Common myeloid progenitor, CD34-positive (primary cell): Measurements from ENCODE around the gene RBM12.

Source experiments
- CTCF ChIA-PET: fragments of 350-600 bp; sonication (Branson Sonifier 250); formaldehyde crosslinking; loops from one replicate; lab custom pipeline; 2021; ENCODE audit warnings: antibody characterized with exemption; lab: Charles Lee
- POLR2A ChIA-PET: fragments of 350-600 bp; sonication (Branson Sonifier 250); formaldehyde crosslinking; loops from one replicate; lab custom pipeline; 2021; ENCODE audit warnings: antibody characterized with exemption; lab: Charles Lee
- DNase-seq, 3 donors: peaks; one replicate each; pipeline versions ENCODE4 v3.0.0 to v3.0.0-alpha.2; 2013
- H3K27ac ChIP-seq, 2 experiments: 1 replicate in 1 of 2; 2 replicates in 1 of 2; pipeline ENCODE4 v1.7.0; 2013; ENCODE audit warnings: inconsistent platforms in 2 of 2, low read length in 2 of 2, mild to moderate bottlenecking in 2 of 2, low read depth in 1 of 2, moderate library complexity in 1 of 2; ENCODE audit not compliant: severe bottlenecking in 2 of 2, insufficient read depth in 1 of 2, poor library complexity in 1 of 2
- H3K27me3 ChIP-seq, 5 experiments: replicated peaks in 2 of 5; 1 replicate in 3 of 5; 2 replicates in 2 of 5; pipeline versions ENCODE4 v1.6.1 to v1.7.0; 2013; ENCODE audit warnings: low read length in 4 of 5, mild to moderate bottlenecking in 2 of 5, moderate library complexity in 2 of 5, inconsistent platforms in 1 of 5; ENCODE audit not compliant: insufficient read depth in 5 of 5, control insufficient read depth in 4 of 5
- H3K36me3 ChIP-seq, 4 experiments: 1 replicate in 2 of 4; 2 replicates in 2 of 4; pipeline versions ENCODE4 v1.6.1 to v1.7.0; 2013; ENCODE audit warnings: low read length in 3 of 4, control low read depth in 1 of 4, mild to moderate bottlenecking in 1 of 4; ENCODE audit not compliant: control insufficient read depth in 4 of 4, insufficient read depth in 4 of 4
- H3K4me1 ChIP-seq, 4 experiments: 1 replicate in 3 of 4; 2 replicates in 1 of 4; pipeline versions ENCODE4 v1.6.1 to v1.7.1; 2013; ENCODE audit warnings: low read length in 3 of 4, mild to moderate bottlenecking in 3 of 4, control low read depth in 1 of 4, inconsistent platforms in 1 of 4, moderate library complexity in 1 of 4; ENCODE audit not compliant: control insufficient read depth in 4 of 4, insufficient read depth in 4 of 4; ENCODE audit errors: control extremely low read depth in 1 of 4
- H3K4me3 ChIP-seq, 7 experiments: 1 replicate in 4 of 7; 2 replicates in 3 of 7; pipeline versions ENCODE4 v1.5.1 to v1.7.0; 2013; ENCODE audit warnings: mild to moderate bottlenecking in 7 of 7, low read length in 6 of 7, moderate library complexity in 6 of 7, inconsistent platforms in 2 of 7, low read depth in 2 of 7, control low read depth in 1 of 7; ENCODE audit not compliant: insufficient read depth in 4 of 7, control insufficient read depth in 1 of 7; ENCODE audit errors: extremely low read depth in 1 of 7
- H3K9me3 ChIP-seq, 5 experiments: 1 replicate in 4 of 5; 2 replicates in 1 of 5; pipeline versions ENCODE4 v1.6.1 to v1.7.1; 2013; ENCODE audit warnings: low read length in 4 of 5, mild to moderate bottlenecking in 2 of 5, inconsistent platforms in 1 of 5, low read depth in 1 of 5, moderate library complexity in 1 of 5; ENCODE audit not compliant: control insufficient read depth in 4 of 5, insufficient read depth in 2 of 5; ENCODE audit errors: control extremely low read depth in 1 of 5
- WGBS: methylation state at CpG from one replicate; pipeline ENCODE4 v1.1.5; 2013; ENCODE audit not compliant: insufficient coverage; 5-methylcytosine and 5-hydroxymethylcytosine counted together

RBM12 gene

GRCh38 chr20:35607003-35607735 lies 57.5 kb downstream of the RBM12 start:
- Histone ChIP-seq H3K4me3 (no peak overlapping the region), H3K36me3 (no peaks in the 10 kb centered on the region), H3K27ac (no peak overlapping the region), H3K27me3 (peaks cover 0 to 11% (median 4%) of the 10 kb centered on the region in 5 experiments), H3K9me3 (no peaks in the 10 kb centered on the region), H3K4me1 (peaks cover 0 to 3% (median 1%) of the 10 kb centered on the region in 4 experiments)
- DNase-seq, result peak in 1 of 3 donors; percentile 15
- 95% methylated on average over 7 of the region's 14 CpGs for WGBS
- ChIA-PET CTCF (interaction anchor here (0.7 to 2.9 kb wide), 4 partner anchors 12 to 56 kb away, joined by 3 to 17 read pairs (median 4); no protein-coding TSS in a partner anchor), POLR2A (no interaction called here)

DNA sequence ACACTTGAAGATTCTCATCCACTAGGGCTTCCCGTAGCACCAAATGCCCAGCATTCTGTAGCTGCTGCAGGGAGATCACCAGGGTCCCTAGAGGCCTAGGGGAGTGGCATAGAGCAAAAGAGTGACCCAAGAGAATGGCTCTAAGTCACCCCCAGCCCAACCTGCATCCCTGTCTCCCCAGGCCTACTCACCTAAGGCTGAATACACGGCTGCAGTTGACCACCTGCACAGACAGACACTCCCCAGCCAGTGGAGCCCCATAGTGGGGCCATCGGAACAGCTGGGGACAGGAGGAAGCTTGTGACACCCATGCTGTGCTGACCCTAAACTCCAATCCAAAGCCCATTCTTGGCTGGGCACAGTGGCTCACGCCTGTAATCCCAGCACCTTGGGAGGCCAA lies 58.6 kb downstream of the RBM12 start:
- Histone ChIP-seq H3K27ac (no peak overlapping the region), H3K9me3 (no peaks in the 10 kb centered on the region), H3K36me3 (no peaks in the 10 kb centered on the region), H3K27me3 (peaks cover 0 to 22% (median 9%) of the 10 kb centered on the region in 5 experiments), H3K4me3 (no peak overlapping the region), H3K4me1 (peaks cover 0 to 13% (median 11%) of the 10 kb centered on the region in 4 experiments)
- DNase-seq, result no peak
- WGBS, result 91% methylated on average over 3 of the region's 4 CpGs
- POLR2A ChIA-PET, result no interaction called here
- CTCF ChIA-PET, result interaction anchor here (1.1 to 2.9 kb wide), 3 partner anchors 13 to 55 kb away, joined by 3 to 17 read pairs (median 4); no protein-coding TSS in a partner anchor

DNA sequence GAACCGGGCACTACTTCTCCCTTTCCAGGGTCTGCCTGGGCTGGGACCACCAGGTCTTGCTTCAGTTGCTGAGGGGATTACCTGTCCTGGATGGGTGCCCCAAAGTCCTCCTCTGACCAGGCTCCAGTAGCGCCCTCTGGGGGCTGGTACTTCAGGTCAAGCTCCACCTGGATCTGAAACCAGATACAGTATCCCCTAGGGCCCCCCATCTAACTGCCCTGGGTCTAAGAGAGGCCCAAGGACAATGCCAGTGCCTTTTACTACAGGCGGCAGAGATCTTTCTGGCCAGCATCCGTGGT lies 60.3 kb downstream of the RBM12 start:
- peaks cover 0 to 39% (median 21%) of the 10 kb centered on the region in 5 experiments for H3K27me3 ChIP-seq
- H3K9me3 ChIP-seq, result no peaks in the 10 kb centered on the region
- ChIA-PET CTCF (interaction anchor here (0.9 to 2.9 kb wide), 8 partner anchors 8 to 94 kb away, joined by 3 to 17 read pairs (median 4); partner anchors contain the start of gene SPAG4), POLR2A (interaction anchor here (0.5 to 0.6 kb wide), 2 partner anchors 8 to 13 kb away, joined by 3 read pairs; no protein-coding TSS in a partner anchor)
- DNase-seq, result peak in 1 of 3 donors; percentile 21
- H3K27ac ChIP-seq, result no peak overlapping the region
- H3K4me1 ChIP-seq, result peaks cover 0 to 19% (median 18%) of the 10 kb centered on the region in 4 experiments
- no peaks in the 10 kb centered on the region for H3K36me3 ChIP-seq
- WGBS, result 82% methylated on average over 3 of the region's 4 CpGs
- H3K4me3 ChIP-seq, result no peak overlapping the region

- POLR2A ChIA-PET, result interaction anchor here (0.5 to 0.6 kb wide), 2 partner anchors 9 to 14 kb away, joined by 3 read pairs; no protein-coding TSS in a partner anchor
- Histone ChIP-seq H3K9me3 (no peaks in the 10 kb centered on the region), H3K4me3 (no peak overlapping the region), H3K4me1 (peaks cover 0 to 19% (median 18%) of the 10 kb centered on the region in 4 experiments), H3K27ac (no peak overlapping the region), H3K27me3 (peaks cover 0 to 44% (median 24%) of the 10 kb centered on the region in 5 experiments), H3K36me3 (no peaks in the 10 kb centered on the region)
- 94% methylated on average over 9 of the region's 11 CpGs for WGBS
- CTCF ChIA-PET, result interaction anchor here (0.6 to 2.9 kb wide), 12 partner anchors 10 to 198 kb away, joined by 3 to 17 read pairs (median 4); partner anchors contain the start of gene SPAG4
- DNase-seq, result no peak
These were observed 60.8 kb downstream of the RBM12 start for GRCh38 chr20:35603695-35604448.

DNA sequence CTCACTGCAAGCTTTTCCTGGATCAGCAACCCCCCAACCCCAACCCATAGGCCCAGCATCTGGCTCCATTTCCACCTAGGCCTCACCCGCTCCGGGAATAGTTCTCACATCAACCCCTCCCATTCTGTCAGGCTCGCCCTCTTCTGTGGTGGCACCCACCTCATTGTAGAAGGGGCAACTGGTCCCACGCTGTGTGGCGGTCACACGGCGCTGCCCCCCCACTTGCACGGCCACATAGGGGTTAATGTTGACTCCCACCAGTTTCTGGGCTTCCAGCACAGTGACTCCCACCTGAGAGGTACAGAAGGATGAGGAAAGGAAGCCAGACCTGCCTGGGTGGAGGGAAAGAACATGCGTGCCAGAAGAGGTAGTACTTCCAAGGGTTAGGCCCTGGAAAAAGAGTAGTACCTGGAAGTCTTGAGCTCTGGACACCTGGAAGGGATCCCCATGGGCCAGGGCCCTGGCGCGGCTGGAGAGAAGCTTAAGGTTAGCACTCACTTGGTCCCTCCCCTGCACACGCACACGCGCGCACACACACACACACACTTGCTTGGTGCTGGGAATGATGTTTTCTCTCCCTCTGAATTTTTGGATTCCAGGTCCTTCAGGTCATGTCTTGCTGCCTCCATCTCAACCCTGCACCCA lies 61.7 kb downstream of the RBM12 start:
- Histone ChIP-seq H3K36me3 (no peaks in the 10 kb centered on the region), H3K27me3 (peaks cover 0 to 53% (median 30%) of the 10 kb centered on the region in 5 experiments), H3K4me1 (peaks cover 0 to 19% (median 18%) of the 10 kb centered on the region in 4 experiments), H3K27ac (no peak overlapping the region), H3K4me3 (no peak overlapping the region), H3K9me3 (no peaks in the 10 kb centered on the region)
- DNase-seq, result no peak
- CTCF ChIA-PET, result interaction anchor here (0.8 to 1.8 kb wide), 8 partner anchors 13 to 199 kb away, joined by 3 to 7 read pairs (median 4); partner anchors contain the start of gene SPAG4
- POLR2A ChIA-PET, result no interaction called here
- 100% methylated on average over 9 of the region's 15 CpGs for WGBS

DNA sequence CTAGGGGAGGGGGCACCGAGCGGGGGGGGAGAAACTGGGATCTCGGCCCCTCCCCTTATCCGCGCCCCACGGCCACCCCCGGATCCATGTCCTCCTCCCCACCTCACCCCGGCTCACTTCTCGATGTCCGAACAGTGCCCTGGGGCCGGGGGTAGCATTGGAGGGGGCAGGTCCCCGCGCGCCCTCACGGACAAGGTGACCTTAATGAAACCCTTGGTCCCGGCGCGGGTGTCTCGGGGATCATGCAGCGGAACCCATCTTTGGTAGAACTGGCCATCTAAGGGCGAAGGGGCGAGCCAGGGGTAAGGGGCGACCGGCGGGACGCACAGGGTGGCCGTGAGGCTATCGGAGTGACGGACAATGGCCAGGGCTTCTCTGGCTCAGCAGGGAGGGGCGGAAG lies 62.7 kb downstream of the RBM12 start:
- no peak overlapping the region for H3K27ac ChIP-seq
- POLR2A ChIA-PET, result no interaction called here

More for the DNA sequence above, 62.7 kb downstream of the RBM12 start:
- 36% methylated on average over 27 of the region's 30 CpGs for WGBS
- Histone ChIP-seq H3K36me3 (no peaks in the 10 kb centered on the region), H3K9me3 (no peaks in the 10 kb centered on the region), H3K4me1 (peaks cover 0 to 19% (median 18%) of the 10 kb centered on the region in 4 experiments), H3K4me3 (peak overlapping the region; percentile 5 to 75 (median 61)), H3K27me3 (peaks cover 0 to 58% (median 36%) of the 10 kb centered on the region in 5 experiments)
- CTCF ChIA-PET, result interaction anchor here (1.4 to 1.6 kb wide), 3 partner anchors 8 to 97 kb away, joined by 3 to 4 read pairs (median 3); partner anchors contain the start of genes NFS1 and ROMO1
- no peak for DNase-seq
